Spleen (tissue), 11 donors: Measurements from ENCODE around the gene PDE8B. TPM values are rescaled to one million over a fixed set of nuclear protein-coding genes. Genes with fewer than 3 reads are reported as not detected.

Experiments
- DNase-seq: peaks from one replicate; pipeline ENCODE4 v3.0.0-alpha.2; 2020
- H3K27ac ChIP-seq, 8 donors: fragments of 200-600 bp; sonication (generic) in 7 of 8; 1 replicate in 4 of 8; 2 replicates in 4 of 8; pipeline versions ENCODE4 v1.5.0 to v1.8.0; 2016 to 2021; ENCODE audit warnings: inconsistent platforms in 4 of 8, mild to moderate bottlenecking in 4 of 8, moderate library complexity in 1 of 8
- H3K27me3 ChIP-seq, 7 donors: fragments of 200-600 bp; sonication (generic) in 6 of 7; replicated peaks in 1 of 7; 1 replicate in 4 of 7; 2 replicates in 3 of 7; pipeline versions ENCODE4 v1.5.0 to v1.8.0; 2016 to 2021; ENCODE audit warnings: inconsistent platforms in 3 of 7, mild to moderate bottlenecking in 1 of 7
- H3K36me3 ChIP-seq, 6 donors: fragments of 200-600 bp; sonication (generic) in 5 of 6; 1 replicate in 4 of 6; 2 replicates in 2 of 6; pipeline versions ENCODE4 v1.5.0 to v1.8.0; 2016 to 2021; ENCODE audit warnings: inconsistent platforms in 2 of 6
- H3K4me1 ChIP-seq, 6 donors: fragments of 200-600 bp; sonication (generic) in 5 of 6; 1 replicate in 3 of 6; 2 replicates in 3 of 6; pipeline versions ENCODE4 v1.5.0 to v1.8.0; 2016 to 2021; ENCODE audit warnings: inconsistent platforms in 3 of 6
- H3K4me3 ChIP-seq, 8 donors: fragments of 200-600 bp; sonication (generic) in 7 of 8; 1 replicate in 4 of 8; 2 replicates in 4 of 8; pipeline versions ENCODE4 v1.5.0 to v1.8.0; 2016 to 2021; ENCODE audit warnings: inconsistent platforms in 4 of 8, mild to moderate bottlenecking in 4 of 8, moderate library complexity in 2 of 8
- H3K9me3 ChIP-seq, 8 donors: fragments of 200-600 bp; sonication (generic) in 7 of 8; 1 replicate in 4 of 8; 2 replicates in 4 of 8; pipeline versions ENCODE4 v1.5.0 to v1.8.0; 2016 to 2021; ENCODE audit warnings: inconsistent platforms in 4 of 8
- CTCF ChIP-seq, 11 experiments: fragments of 200-600 bp in 7 of 11; fragments of 450-650 bp in 4 of 11; sonication (generic) in 4 of 11; IDR thresholded peaks in 8 of 11; conservative IDR thresholded peaks in 3 of 11; 1 replicate in 7 of 11; 2 replicates in 4 of 11; pipeline versions ENCODE4 v1.4.0 to v1.8.0; 2016 to 2021; ENCODE audit warnings: antibody characterized with exemption in 11 of 11, inconsistent platforms in 4 of 11, mild to moderate bottlenecking in 1 of 11
- POLR2A ChIP-seq, 3 donors: fragments of 450-650 bp; IDR thresholded peaks; one replicate each; pipeline ENCODE4 v1.5.1; 2017; ENCODE audit warnings: antibody characterized with exemption in 3 of 3, mild to moderate bottlenecking in 1 of 3
- POLR2AphosphoS5 ChIP-seq, 3 donors: sonication (generic); formaldehyde crosslinking; IDR thresholded peaks; one replicate each; pipeline ENCODE4 v1.5.1; 2017; ENCODE audit warnings: antibody characterized with exemption in 3 of 3
- WGBS, 5 donors: extraction: QIAGEN DNeasy Blood & Tissue Kit in 3 of 5; methylation state at CpG; one replicate each; pipeline versions ENCODE4 v1.1.5 to v1.1.7; 2013 to 2018; 5-methylcytosine and 5-hydroxymethylcytosine counted together
- intact Hi-C: fragments of 100-400 bp; cut with DNase I; formaldehyde crosslinking; loops from one replicate; pipeline ENCODE4 v1.15.0; 2023; ENCODE audit warnings: low total_unique reads
- polyA plus RNA-seq, 3 donors: library from polyadenylated mRNA; stranded (reverse); fragments of 200-250 nt; gene quantifications; one replicate each; pipeline ENCODE4 v1.2.1, GENCODE V29; 2013
- total RNA-seq, 7 donors: library from RNA; depleted of rRNA in 3 of 7; stranded (reverse); fragments of >200 nt in 3 of 7; fragmentation: NEBNext Ultra II Directional in 4 of 7; extraction: Animal tissue kit (Norgen Biotek cat#: 25700) in 4 of 7; gene quantifications; one replicate each; pipeline versions ENCODE4 v1.1.0 to v1.2.1, GENCODE V29; 2016 to 2021
- donor health status: healthy with polysubstance abuse.
- donor health status: DM: no; HTN: no; CAD: no; lungs with moderate emphysema.
- donor health status: DM: no; HTN: no; CAD: no.
- donor health status: Bipolar disorder and iron deficiency.
- donor health status: healthy.
- donor health status: DM: no; HTN: no; CAD: no.
- donor health status: DM: yes; HTN: yes; CAD: no.

The PDE8B gene
- total and polyA plus RNA-seq, 10 donors = 0.18 to 1.9 (median 0.85) TPM

DNA sequence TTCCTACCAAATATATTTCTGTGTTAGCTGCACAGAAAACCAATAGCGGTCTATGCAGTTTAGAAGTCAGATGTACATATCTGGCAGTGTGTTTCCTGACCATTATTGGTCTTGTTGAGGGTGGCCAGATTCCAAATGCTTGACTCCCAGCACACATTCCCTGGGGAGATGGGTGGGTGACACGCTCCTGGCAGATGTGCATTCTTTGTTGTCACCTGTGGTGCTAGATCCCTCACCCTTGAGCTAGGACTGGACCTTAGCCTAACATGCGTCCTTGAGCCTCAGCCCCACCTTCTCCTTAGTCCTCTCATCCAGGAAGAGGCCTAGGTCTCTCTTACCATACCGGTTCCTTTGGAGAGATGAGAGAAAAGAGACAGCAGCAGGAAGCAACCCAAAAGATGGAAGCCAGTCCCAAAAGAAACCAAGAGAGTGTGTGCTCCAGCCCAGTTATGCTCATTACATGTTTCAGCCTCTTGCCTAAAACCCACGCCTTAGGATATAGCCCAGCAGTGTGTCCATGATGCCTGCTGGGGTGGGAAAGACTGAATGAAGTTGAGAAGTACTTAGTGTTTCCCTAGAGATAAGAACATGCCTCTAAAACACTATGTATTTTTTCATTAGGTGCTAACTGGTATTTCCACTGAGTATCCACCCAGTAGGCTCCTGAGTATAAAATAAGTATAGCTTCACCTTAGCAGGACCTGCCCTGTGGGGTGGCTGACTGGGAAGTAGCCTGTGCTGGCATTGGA, 116.7 kb downstream of the PDE8B start:
- H3K27ac ChIP-seq = no peak overlapping the region
- WGBS, 5 donors = 77 to 98% (median 87%) methylated on average over 5 of the region's 5 CpGs
- TF ChIP-seq POLR2AphosphoS5 (IDR thresholded peaks at IDR 0.05) = no peak
- no peak for TF ChIP-seq POLR2A (IDR thresholded peaks at IDR 0.05)
- no peak for TF ChIP-seq CTCF (IDR thresholded peaks at IDR 0.05 in 8 of 11, conservative IDR thresholded peaks at IDR 0.05 in 3 of 11)
- no peak for DNase-seq
- no peaks in the 10 kb centered on the region for H3K9me3 ChIP-seq
- no peaks in the 10 kb centered on the region for H3K36me3 ChIP-seq
- intact Hi-C loops = no loop called here
- H3K4me3 ChIP-seq = no peak overlapping the region
- H3K4me1 ChIP-seq = no peaks in the 10 kb centered on the region
- peaks cover 0 to 11% (median 0%) of the 10 kb centered on the region in 7 donors for H3K27me3 ChIP-seq

- H3K4me1 ChIP-seq = no peaks in the 10 kb centered on the region
- H3K27ac ChIP-seq = no peak overlapping the region
- 91 to 98% (median 95%) methylated on average over 10 of the region's 10 CpGs for WGBS, 5 donors
- H3K4me3 ChIP-seq = no peak overlapping the region
- DNase-seq = no peak
- no peaks in the 10 kb centered on the region for H3K9me3 ChIP-seq
- intact Hi-C loops = no loop called here
- TF ChIP-seq CTCF (IDR thresholded peaks at IDR 0.05 in 8 of 11, conservative IDR thresholded peaks at IDR 0.05 in 3 of 11) (no peak), POLR2A (IDR thresholded peaks at IDR 0.05) (no peak), POLR2AphosphoS5 (IDR thresholded peaks at IDR 0.05) (no peak)
- H3K27me3 ChIP-seq = peaks cover 0 to 11% (median 0%) of the 10 kb centered on the region in 7 donors
- no peaks in the 10 kb centered on the region for H3K36me3 ChIP-seq
These were observed 118.6 kb downstream of the PDE8B start for GRCh38 chr5:77328930-77329647.

- Histone ChIP-seq H3K9me3 (no peaks in the 10 kb centered on the region), H3K36me3 (no peaks in the 10 kb centered on the region), H3K4me3 (no peak overlapping the region), H3K27ac (no peak overlapping the region), H3K4me1 (no peaks in the 10 kb centered on the region), H3K27me3 (peaks cover 0 to 11% (median 0%) of the 10 kb centered on the region in 7 donors)
- WGBS, 5 donors = 72 to 89% (median 84%) methylated on average over 3 of the region's 3 CpGs
- intact Hi-C loops = no loop called here
- no peak for DNase-seq
- TF ChIP-seq CTCF (IDR thresholded peaks at IDR 0.05 in 8 of 11, conservative IDR thresholded peaks at IDR 0.05 in 3 of 11) (no peak), POLR2AphosphoS5 (IDR thresholded peaks at IDR 0.05) (no peak), POLR2A (IDR thresholded peaks at IDR 0.05) (no peak)
These were observed 119.4 kb downstream of the PDE8B start for GRCh38 chr5:77329664-77330430.
